Immature natural killer cell (primary cell): ENCODE results near the gene PLVAP. TPM values are rescaled to one million over a fixed set of nuclear protein-coding genes. Genes with fewer than 3 reads are reported as not detected.

Experiments
- DNase-seq, 3 donors: peaks; one replicate each; pipeline ENCODE4 v3.0.0; 2022; ENCODE audit warnings: mixed read lengths in 1 of 3
- H3K27ac Mint-ChIP-seq, 6 donors: one replicate each; pipeline ENCODE4 v1.8.0; 2020; ENCODE audit warnings: mixed read lengths in 6 of 6, mild to moderate bottlenecking in 5 of 6, inconsistent platforms in 4 of 6, moderate library complexity in 3 of 6
- H3K27me3 Mint-ChIP-seq, 3 donors: one replicate each; pipeline ENCODE4 v1.8.0; 2020 to 2021; ENCODE audit warnings: low read depth in 3 of 3, mild to moderate bottlenecking in 3 of 3, mixed read lengths in 3 of 3, moderate library complexity in 3 of 3, inconsistent platforms in 1 of 3
- H3K36me3 Mint-ChIP-seq, 3 donors: one replicate each; pipeline ENCODE4 v1.8.0; 2020; ENCODE audit warnings: mixed read lengths in 3 of 3, inconsistent platforms in 2 of 3, mild to moderate bottlenecking in 2 of 3
- H3K4me1 Mint-ChIP-seq, 2 donors: one replicate each; pipeline ENCODE4 v1.8.0; 2020; ENCODE audit warnings: inconsistent platforms in 2 of 2, mild to moderate bottlenecking in 2 of 2, mixed read lengths in 2 of 2, moderate library complexity in 1 of 2
- H3K4me3 Mint-ChIP-seq, 5 donors: one replicate each; pipeline ENCODE4 v1.8.0; 2020; ENCODE audit warnings: mild to moderate bottlenecking in 5 of 5, mixed read lengths in 5 of 5, inconsistent platforms in 3 of 5, moderate library complexity in 3 of 5
- H3K9me3 Mint-ChIP-seq, 6 donors: one replicate each; pipeline ENCODE4 v1.8.0; 2020; ENCODE audit warnings: mild to moderate bottlenecking in 6 of 6, mixed read lengths in 6 of 6, inconsistent platforms in 4 of 6, moderate library complexity in 3 of 6
- polyA plus RNA-seq, 3 donors: library from polyadenylated mRNA; unstranded; fragments of 300-500 nt; fragmentation: Illumina TruSeq; gene quantifications; one replicate each; pipeline ENCODE4 v1.2.3, GENCODE V29; 2021

The PLVAP gene, protein sequence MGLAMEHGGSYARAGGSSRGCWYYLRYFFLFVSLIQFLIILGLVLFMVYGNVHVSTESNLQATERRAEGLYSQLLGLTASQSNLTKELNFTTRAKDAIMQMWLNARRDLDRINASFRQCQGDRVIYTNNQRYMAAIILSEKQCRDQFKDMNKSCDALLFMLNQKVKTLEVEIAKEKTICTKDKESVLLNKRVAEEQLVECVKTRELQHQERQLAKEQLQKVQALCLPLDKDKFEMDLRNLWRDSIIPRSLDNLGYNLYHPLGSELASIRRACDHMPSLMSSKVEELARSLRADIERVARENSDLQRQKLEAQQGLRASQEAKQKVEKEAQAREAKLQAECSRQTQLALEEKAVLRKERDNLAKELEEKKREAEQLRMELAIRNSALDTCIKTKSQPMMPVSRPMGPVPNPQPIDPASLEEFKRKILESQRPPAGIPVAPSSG
- polyA plus RNA-seq: not detected

GRCh38 chr19:17376935-17377600 is at the start of gene PLVAP:
Gene PLVAP (minus strand): TSS chr19:17377342. CDS start chr19:17377288, 54 bp downstream.
- DNase-seq: no peak
- H3K4me3 Mint-ChIP-seq: no peak within 1 kb of the TSS
- no peak within 1 kb of the TSS for H3K27ac Mint-ChIP-seq
- peaks cover 0 to 12% (median 6%) of the 10 kb centered on the region in 3 donors for H3K27me3 Mint-ChIP-seq
- H3K9me3 Mint-ChIP-seq: peaks cover 0 to 1% (median 0%) of the 10 kb centered on the region in 6 donors
- H3K36me3 Mint-ChIP-seq: no peaks in the 10 kb centered on the region
- no peaks in the 10 kb centered on the region for H3K4me1 Mint-ChIP-seq

DNA sequence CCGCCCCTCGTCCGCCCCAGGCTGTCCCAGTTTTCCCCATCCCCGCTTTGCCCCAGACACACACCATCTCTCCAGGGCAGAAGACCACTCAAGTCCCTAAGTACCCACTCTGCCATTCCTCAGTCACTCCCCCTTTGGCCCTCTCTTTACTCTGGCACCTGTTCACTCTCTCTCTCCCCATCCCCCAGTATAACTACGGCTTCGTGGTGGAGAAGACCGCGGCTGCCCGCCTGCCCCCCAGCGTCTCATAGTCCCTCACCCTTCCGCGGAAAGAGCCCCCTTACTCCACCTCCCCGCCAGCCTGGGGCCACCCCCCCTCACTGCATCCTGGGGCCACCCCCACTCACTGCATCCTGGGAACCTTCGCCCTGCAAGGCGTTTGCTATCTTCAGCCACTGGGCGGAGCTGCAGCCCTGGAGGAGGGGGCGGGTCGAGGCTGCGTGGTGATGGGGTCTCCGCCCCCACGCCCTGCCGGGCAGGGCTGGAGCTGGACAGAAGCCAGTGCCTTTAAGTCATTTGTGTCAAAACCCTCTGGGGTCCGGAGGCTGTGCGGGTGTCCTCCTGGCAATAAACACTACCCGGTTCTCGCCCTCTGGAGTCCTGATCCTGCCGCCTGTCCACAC is 47.7 kb upstream of the PLVAP start:
- Mint-ChIP-seq H3K4me1 (peaks cover 10% of the 10 kb centered on the region in 2 donors), H3K36me3 (peaks cover 0 to 4% (median 4%) of the 10 kb centered on the region in 3 donors), H3K9me3 (no peaks in the 10 kb centered on the region), H3K27ac (no peak overlapping the region), H3K4me3 (no peak overlapping the region), H3K27me3 (peaks cover 0 to 2% (median 2%) of the 10 kb centered on the region in 3 donors)
- peak in 2 of 3 donors; percentile 14 to 22 for DNase-seq

- Mint-ChIP-seq H3K27me3 (peaks cover 0 to 9% (median 2%) of the 10 kb centered on the region in 3 donors), H3K36me3 (peaks cover 0 to 4% (median 4%) of the 10 kb centered on the region in 3 donors), H3K4me1 (peaks cover 18 to 22% of the 10 kb centered on the region in 2 donors), H3K9me3 (no peaks in the 10 kb centered on the region), H3K27ac (no peak overlapping the region), H3K4me3 (no peak overlapping the region)
- DNase-seq: no peak
These were observed 46.5 kb upstream of the PLVAP start for GRCh38 chr19:17423429-17424208.

DNA sequence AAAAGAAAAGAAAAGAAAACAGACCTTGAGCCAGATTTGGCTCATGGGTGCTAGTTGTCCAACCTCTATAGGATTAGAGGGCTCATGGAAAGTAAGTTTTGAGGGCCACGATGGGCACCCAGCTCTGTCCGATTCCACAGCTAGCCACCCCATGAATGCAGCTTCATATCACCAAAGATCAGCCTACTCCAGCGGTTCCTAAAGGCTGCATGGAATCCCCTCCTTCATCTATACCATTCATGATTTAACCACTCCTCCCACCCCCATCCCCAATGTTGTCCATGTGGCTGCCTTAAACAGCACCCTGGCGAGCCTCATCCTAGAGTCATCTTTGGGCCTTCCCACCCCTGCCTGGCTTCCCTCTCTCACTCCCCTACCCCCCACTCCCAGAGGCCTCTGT is 44.8 kb upstream of the PLVAP start:
- Mint-ChIP-seq H3K4me1 (peaks cover 18 to 22% of the 10 kb centered on the region in 2 donors), H3K9me3 (no peaks in the 10 kb centered on the region), H3K27me3 (peaks cover 0 to 9% (median 2%) of the 10 kb centered on the region in 3 donors), H3K4me3 (peak overlapping the region in 1 of 5 donors; percentile 13), H3K27ac (no peak overlapping the region), H3K36me3 (peaks cover 1 to 4% (median 4%) of the 10 kb centered on the region in 3 donors)
- no peak for DNase-seq

GRCh38 chr19:17420475-17420924 is 43.4 kb upstream of the PLVAP start:
- DNase-seq: peak in 1 of 3 donors; percentile 14
- H3K9me3 Mint-ChIP-seq: no peaks in the 10 kb centered on the region
- peaks cover 18 to 22% of the 10 kb centered on the region in 2 donors for H3K4me1 Mint-ChIP-seq
- peak overlapping the region; percentile 82 to 97 (median 91) for H3K4me3 Mint-ChIP-seq
- H3K27me3 Mint-ChIP-seq: peaks cover 0 to 9% (median 2%) of the 10 kb centered on the region in 3 donors
- peaks cover 4% of the 10 kb centered on the region in 3 donors for H3K36me3 Mint-ChIP-seq
- peak overlapping the region in 5 of 6 donors; percentile 31 to 91 (median 77) for H3K27ac Mint-ChIP-seq

GRCh38 chr19:17419621-17420474 is 42.7 kb upstream of the PLVAP start, which contains the start of gene MVB12A:
Gene MVB12A (plus strand): TSS chr19:17420047. CDS start chr19:17420136, 89 bp downstream.
- H3K36me3 Mint-ChIP-seq: peaks cover 4 to 8% (median 4%) of the 10 kb centered on the region in 3 donors
- peak within 1 kb of the TSS; percentile 89 to 97 (median 94) for H3K27ac Mint-ChIP-seq
- peak; percentile 94 to 96 (median 96) for DNase-seq
- peaks cover 18 to 22% of the 10 kb centered on the region in 2 donors for H3K4me1 Mint-ChIP-seq
- no peaks in the 10 kb centered on the region for H3K9me3 Mint-ChIP-seq
- H3K27me3 Mint-ChIP-seq: peaks cover 0 to 9% (median 2%) of the 10 kb centered on the region in 3 donors
- peak within 1 kb of the TSS; percentile 91 to 97 (median 96) for H3K4me3 Mint-ChIP-seq

DNA sequence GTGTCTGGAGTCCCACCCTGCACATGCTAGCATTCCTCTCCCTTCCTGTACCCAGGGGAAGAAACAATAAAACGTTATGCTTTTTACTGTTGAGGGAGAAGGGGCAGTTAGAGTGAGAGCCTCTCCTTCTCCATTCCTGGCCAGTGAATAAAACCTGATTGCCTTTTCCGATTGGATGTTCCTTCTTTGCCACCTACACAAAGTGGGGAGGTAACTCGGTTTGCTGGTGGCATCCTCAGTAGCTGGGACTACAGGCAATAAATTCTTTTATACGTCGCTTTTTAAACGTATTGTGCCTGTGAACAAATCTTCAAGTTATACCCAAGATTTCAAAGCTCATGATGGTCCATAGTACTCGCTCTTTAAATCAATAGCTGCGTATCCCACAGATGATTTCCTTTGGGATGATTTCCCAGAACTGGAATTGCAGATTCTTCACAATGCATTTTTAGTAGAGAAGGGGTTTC is 42.0 kb upstream of the PLVAP start:
- Mint-ChIP-seq H3K27me3 (peaks cover 0 to 9% (median 2%) of the 10 kb centered on the region in 3 donors), H3K27ac (peak overlapping the region; percentile 89 to 97 (median 94)), H3K36me3 (peaks cover 4 to 13% (median 4%) of the 10 kb centered on the region in 3 donors), H3K9me3 (no peaks in the 10 kb centered on the region), H3K4me3 (peak overlapping the region; percentile 91 to 97 (median 96)), H3K4me1 (peaks cover 16 to 22% of the 10 kb centered on the region in 2 donors)
- DNase-seq: no peak

- DNase-seq: no peak
- Mint-ChIP-seq H3K4me3 (peak overlapping the region; percentile 91 to 97 (median 96)), H3K4me1 (peaks cover 16 to 22% of the 10 kb centered on the region in 2 donors), H3K27ac (peak overlapping the region in 5 of 6 donors; percentile 89 to 95 (median 94)), H3K9me3 (no peaks in the 10 kb centered on the region), H3K36me3 (peaks cover 4 to 14% (median 4%) of the 10 kb centered on the region in 3 donors), H3K27me3 (peaks cover 0 to 9% (median 2%) of the 10 kb centered on the region in 3 donors)
These were observed 41.6 kb upstream of the PLVAP start for GRCh38 chr19:17418710-17419109.

DNA sequence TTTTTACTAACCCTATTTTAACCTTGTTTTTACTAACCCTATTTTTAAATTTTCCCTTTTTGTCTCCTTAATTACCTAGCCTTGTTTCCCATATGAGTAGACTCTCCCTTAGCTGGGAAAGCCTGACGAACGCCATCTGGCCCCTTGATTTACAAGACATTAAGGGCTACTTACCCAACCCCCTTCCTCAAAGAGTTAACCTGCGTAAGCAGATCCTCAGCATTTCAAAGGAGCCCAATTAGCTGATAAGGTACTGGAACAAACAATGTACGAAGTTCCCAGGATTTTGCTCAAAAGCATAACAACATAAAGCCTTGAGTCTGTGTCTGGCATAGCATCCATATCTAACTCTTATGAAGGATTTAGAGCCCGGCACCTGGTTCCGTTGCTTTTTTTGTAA is 38.0 kb upstream of the PLVAP start:
- Mint-ChIP-seq H3K4me3 (peak overlapping the region in 1 of 5 donors; percentile 12), H3K27me3 (peaks cover 0 to 9% (median 0%) of the 10 kb centered on the region in 3 donors), H3K4me1 (peaks cover 15 to 23% of the 10 kb centered on the region in 2 donors), H3K27ac (no peak overlapping the region), H3K36me3 (peaks cover 12 to 24% (median 12%) of the 10 kb centered on the region in 3 donors), H3K9me3 (no peaks in the 10 kb centered on the region)
- DNase-seq: no peak

GRCh38 chr19:17414097-17414496 is 37.0 kb upstream of the PLVAP start:
- Mint-ChIP-seq H3K4me1 (peaks cover 9 to 15% of the 10 kb centered on the region in 2 donors), H3K27me3 (peaks cover 0 to 2% (median 0%) of the 10 kb centered on the region in 3 donors), H3K27ac (no peak overlapping the region), H3K9me3 (no peaks in the 10 kb centered on the region), H3K36me3 (peaks cover 12 to 24% (median 12%) of the 10 kb centered on the region in 3 donors), H3K4me3 (no peak overlapping the region)
- DNase-seq: no peak

DNA sequence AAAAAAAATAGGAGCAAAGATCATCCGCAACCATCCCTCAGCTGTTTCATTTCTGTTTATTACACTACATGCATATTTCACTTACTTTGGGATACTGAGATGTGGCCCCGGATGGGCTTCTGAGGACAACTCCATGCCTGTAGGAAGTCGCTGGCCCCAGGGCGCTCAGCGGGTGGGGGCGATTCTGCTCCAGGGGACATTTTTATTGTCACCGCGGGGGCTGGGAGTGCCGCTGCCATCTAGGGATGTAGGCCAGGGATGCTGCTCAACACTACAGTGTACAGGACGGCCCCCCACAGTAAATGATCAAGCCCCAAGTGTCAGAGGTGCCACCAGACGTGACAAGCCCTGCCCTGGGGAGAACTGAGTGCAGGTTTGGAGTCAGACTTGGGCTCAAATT is 34.7 kb upstream of the PLVAP start:
- Mint-ChIP-seq H3K4me1 (peaks cover 19 to 24% of the 10 kb centered on the region in 2 donors), H3K9me3 (no peaks in the 10 kb centered on the region), H3K4me3 (no peak overlapping the region), H3K27ac (no peak overlapping the region), H3K36me3 (peaks cover 9 to 24% (median 12%) of the 10 kb centered on the region in 3 donors), H3K27me3 (no peaks in the 10 kb centered on the region)
- no peak for DNase-seq

DNA sequence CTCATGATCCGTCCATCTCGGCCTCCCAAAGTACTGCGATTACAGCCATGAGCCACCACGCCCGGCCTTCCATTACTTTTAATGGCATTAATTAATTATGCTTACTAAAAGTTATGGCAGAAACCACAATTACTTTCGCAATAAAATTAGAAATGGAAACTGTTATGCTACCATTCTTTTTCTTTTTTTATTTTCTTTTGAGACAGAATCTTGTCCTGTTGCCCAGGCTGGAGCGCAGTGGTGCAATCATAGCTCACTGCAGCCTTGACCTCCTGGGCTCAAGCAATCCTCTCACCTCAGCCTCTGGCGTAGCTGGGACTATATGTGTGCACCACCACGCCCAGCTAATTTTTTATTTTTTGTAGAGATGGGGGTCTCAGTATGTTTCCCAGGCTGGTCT is 32.8 kb upstream of the PLVAP start:
- Mint-ChIP-seq H3K27ac (no peak overlapping the region), H3K36me3 (peaks cover 8 to 21% (median 12%) of the 10 kb centered on the region in 3 donors), H3K27me3 (peaks cover 2 to 4% (median 4%) of the 10 kb centered on the region in 3 donors), H3K4me3 (no peak overlapping the region), H3K4me1 (peaks cover 35 to 41% of the 10 kb centered on the region in 2 donors), H3K9me3 (no peaks in the 10 kb centered on the region)
- DNase-seq: no peak
